Mucosa of descending colon (tissue), 3 donors: ENCODE measurements around the gene CDK14. TPM values are rescaled to one million over a fixed set of nuclear protein-coding genes. Genes with fewer than 3 reads are reported as not detected.
"Not testable (repeated sequence)": the region's sequence is repeated elsewhere in the genome, so short reads cannot be mapped to it uniquely, and the experiment has no call there.

Experiments
- ATAC-seq: fragments of 200-7000 bp; cut with Tn5 transposase; one replicate; pipeline ENCODE4 v1.9.1; 2020; ENCODE audit warnings: mild to moderate bottlenecking, moderate library complexity
- DNase-seq, 3 donors: peaks; one replicate each; pipeline ENCODE4 v3.0.0-alpha.2; 2020
- H3K36me3 ChIP-seq: fragments of 200-600 bp; one replicate; pipeline ENCODE4 v1.8.0; 2021; ENCODE audit warnings: low read depth, mild to moderate bottlenecking
- H3K4me1 ChIP-seq: fragments of 200-600 bp; one replicate; pipeline ENCODE4 v1.8.0; 2021; ENCODE audit warnings: low read depth, mild to moderate bottlenecking
- H3K4me3 ChIP-seq: fragments of 200-600 bp; one replicate; pipeline ENCODE4 v1.8.0; 2021; ENCODE audit warnings: mild to moderate bottlenecking
- H3K9me3 ChIP-seq: fragments of 200-600 bp; one replicate; pipeline ENCODE4 v1.8.0; 2021; ENCODE audit warnings: mild to moderate bottlenecking
- intact Hi-C, 2 donors: fragments of 100-400 bp; cut with DNase I in 1 of 2; cut with micrococcal nuclease in 1 of 2; formaldehyde crosslinking; loops; one replicate each; pipeline versions ENCODE4 v1.11.0 to v1.11.1; 2022; cut with DNase I, micrococcal nuclease
- total RNA-seq, 3 donors: library from RNA; stranded (reverse); fragmentation: NEBNext Ultra II Directional in 2 of 3; extraction: Animal tissue kit (Norgen Biotek cat#: 25700) in 2 of 3; gene quantifications; one replicate each; pipeline versions ENCODE4 v1.2.1 to v1.2.4, GENCODE V29; 2021 to 2023
- TF ChIP-seq, protein P1 (sequence below): fragments of 200-600 bp; IDR thresholded peaks from one replicate; pipeline ENCODE4 v1.8.0; 2022; ENCODE audit warnings: antibody characterized with exemption, mild to moderate bottlenecking
- donor health status: DM: no; HTN: no; CAD: no; lungs with moderate emphysema.
- donor health status: DM: no; HTN: no; CAD: no.
- donor health status: DM: no; HTN: yes; CAD: no.

The CDK14 gene
- total RNA-seq, 3 donors from 2014 or later: 5.4 to 24.4 (median 5.6) TPM

DNA sequence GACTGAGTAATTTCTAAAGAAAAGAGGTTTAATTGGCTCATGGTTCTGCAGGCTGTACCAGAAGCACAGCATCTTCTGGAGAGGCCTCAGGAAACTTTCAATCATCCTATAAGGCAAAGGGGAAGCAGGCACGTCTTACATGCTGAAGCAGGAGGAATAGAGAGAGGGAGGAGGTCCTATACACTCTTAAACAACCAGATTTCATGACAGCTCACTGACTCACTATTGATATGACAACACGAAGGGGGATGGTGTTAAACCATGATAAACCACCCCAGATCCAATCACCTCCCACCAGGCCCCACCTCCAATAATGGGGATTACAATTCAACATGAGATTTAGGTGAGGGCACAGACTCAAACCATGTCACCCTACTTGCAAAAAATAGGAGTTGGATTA, 201.5 kb downstream of the CDK14 start:
- H3K9me3 ChIP-seq: peaks cover 16% of the 10 kb centered on the region
- TF ChIP-seq, protein P1, sequence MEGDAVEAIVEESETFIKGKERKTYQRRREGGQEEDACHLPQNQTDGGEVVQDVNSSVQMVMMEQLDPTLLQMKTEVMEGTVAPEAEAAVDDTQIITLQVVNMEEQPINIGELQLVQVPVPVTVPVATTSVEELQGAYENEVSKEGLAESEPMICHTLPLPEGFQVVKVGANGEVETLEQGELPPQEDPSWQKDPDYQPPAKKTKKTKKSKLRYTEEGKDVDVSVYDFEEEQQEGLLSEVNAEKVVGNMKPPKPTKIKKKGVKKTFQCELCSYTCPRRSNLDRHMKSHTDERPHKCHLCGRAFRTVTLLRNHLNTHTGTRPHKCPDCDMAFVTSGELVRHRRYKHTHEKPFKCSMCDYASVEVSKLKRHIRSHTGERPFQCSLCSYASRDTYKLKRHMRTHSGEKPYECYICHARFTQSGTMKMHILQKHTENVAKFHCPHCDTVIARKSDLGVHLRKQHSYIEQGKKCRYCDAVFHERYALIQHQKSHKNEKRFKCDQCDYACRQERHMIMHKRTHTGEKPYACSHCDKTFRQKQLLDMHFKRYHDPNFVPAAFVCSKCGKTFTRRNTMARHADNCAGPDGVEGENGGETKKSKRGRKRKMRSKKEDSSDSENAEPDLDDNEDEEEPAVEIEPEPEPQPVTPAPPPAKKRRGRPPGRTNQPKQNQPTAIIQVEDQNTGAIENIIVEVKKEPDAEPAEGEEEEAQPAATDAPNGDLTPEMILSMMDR: no peak
- intact Hi-C loops: no loop called here
- no peaks in the 10 kb centered on the region for H3K4me1 ChIP-seq
- no peak for ATAC-seq
- H3K36me3 ChIP-seq: no peaks in the 10 kb centered on the region
- no peak overlapping the region for H3K4me3 ChIP-seq
- no peak for DNase-seq

DNA sequence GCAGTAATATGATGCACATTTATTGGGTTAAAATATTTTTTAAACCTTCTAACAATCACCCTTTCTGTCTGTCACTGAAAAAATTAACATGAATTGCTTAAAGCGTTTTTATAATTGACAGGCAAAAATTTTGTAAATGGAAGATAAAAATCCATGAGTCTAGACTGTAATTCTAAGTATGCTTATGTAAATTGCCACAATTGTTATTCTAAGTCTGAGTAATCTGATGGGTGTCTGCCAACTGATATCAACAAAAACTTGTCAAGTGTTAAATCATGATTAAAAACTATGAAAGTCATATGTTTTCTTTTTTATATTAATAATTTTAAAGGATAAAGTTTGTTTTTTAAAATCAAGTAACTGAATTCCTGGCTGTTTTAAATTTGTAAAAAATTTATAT, 208.2 kb downstream of the CDK14 start:
- DNase-seq: no peak
- H3K9me3 ChIP-seq: peaks cover 5% of the 10 kb centered on the region
- no peaks in the 10 kb centered on the region for H3K36me3 ChIP-seq
- no peak overlapping the region for H3K4me3 ChIP-seq
- TF ChIP-seq, protein P1: no peak
- H3K4me1 ChIP-seq: no peaks in the 10 kb centered on the region
- no peak for ATAC-seq
- intact Hi-C loops: no loop called here

DNA sequence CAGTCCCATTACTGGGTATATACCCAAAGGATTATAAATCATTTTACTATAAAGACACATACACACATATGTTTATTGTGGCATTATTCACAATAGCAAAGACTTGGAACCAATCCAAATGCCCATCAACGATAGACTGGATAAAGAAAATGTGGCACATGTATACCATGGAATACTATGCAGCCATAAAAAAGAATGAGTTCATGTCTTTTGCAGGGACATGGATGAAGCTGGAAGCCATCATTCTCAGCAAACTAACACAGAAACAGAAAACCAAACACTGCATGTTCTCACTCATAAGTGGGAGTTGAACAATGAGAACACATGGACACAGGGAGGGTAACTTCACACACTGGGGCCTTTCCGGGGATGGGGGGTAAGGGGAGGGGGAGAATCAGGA, 219.4 kb downstream of the CDK14 start:
- intact Hi-C loops, DNase-seq, H3K4me3 ChIP-seq, ATAC-seq, H3K4me1 ChIP-seq, H3K36me3 ChIP-seq, H3K9me3 ChIP-seq: not testable (repeated sequence)

DNA sequence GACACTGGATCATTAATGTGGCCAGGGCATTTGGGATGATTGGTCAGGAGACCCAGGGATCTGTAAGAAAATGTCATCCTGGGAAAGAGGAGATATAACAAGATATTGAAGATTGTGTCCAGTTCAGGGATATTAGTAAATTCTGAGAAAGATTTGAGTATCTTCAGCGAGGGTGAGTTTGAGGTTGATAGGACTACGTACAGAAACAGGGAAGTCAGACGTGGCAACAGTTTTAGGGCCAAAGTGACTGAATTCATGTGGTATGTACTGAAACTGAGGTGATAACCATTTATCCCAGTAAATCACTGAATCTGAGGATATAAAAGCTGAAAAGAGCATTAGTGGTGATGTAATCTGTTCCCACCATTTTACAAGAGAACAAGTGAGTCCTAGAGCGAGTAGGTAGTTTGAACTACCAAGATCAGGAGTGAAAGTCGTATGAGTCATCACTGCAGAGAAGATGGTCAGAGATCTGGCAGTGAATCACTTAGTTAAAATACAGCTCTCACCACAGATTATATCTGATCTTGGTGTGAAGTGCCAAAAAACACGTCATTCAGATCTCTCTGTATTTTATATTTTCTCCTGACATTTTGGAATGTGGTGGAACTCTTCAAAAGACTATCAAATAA, 220.5 kb downstream of the CDK14 start:
- intact Hi-C loops: no loop called here

DNA sequence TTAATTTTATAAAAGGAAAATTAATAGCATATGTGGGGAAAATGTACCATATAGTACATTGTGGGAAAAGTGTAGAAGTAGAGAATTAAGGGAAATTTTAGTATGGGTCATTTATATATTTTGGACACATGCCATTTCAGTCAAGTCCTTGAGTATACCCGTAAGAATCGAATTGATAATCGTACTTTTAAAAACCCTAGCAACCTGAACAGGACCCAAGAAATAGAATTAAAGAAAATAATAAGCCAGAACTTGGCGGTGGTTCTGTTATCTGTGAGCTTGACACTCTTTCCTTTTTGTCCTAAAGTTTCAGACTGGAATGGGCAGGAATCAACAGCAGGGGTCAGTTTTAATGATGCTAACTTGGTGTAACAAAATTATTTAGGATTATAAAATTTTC, 221.0 kb downstream of the CDK14 start:
- Histone ChIP-seq H3K36me3 (no peaks in the 10 kb centered on the region), H3K4me1 (no peaks in the 10 kb centered on the region), H3K4me3 (no peak overlapping the region), H3K9me3 (no peaks in the 10 kb centered on the region)
- DNase-seq (no peak), ATAC-seq (no peak)
- intact Hi-C loops: no loop called here
- TF ChIP-seq, protein P1: no peak

More for the DNA sequence above, 220.5 kb downstream of the CDK14 start:
- H3K4me1 ChIP-seq: no peaks in the 10 kb centered on the region
- DNase-seq: no peak
- ATAC-seq: peak; percentile 26
- TF ChIP-seq, protein P1: no peak
- no peak overlapping the region for H3K4me3 ChIP-seq
- H3K36me3 ChIP-seq: no peaks in the 10 kb centered on the region
- no peaks in the 10 kb centered on the region for H3K9me3 ChIP-seq

DNA sequence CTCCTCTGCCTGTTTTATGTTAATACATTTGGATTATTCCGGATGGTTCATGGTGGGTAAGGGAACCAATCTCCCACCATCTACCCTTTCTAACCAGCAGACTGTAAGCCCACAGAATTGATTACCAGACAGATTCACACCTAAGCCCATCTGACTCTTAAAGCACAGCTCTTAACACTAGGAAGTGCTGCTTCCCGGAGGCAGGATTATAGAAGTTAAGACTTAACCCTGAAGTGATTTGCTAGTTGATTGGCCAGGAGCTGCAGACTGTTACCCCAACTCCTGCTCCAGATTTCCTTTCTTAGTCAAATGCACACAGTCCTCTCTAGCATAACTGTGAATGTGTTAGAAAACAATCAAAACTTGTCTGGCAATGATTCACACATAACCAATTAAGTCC, 221.7 kb downstream of the CDK14 start:
- TF ChIP-seq, protein P1: no peak
- intact Hi-C loops: no loop called here
- Histone ChIP-seq H3K4me3 (no peak overlapping the region), H3K9me3 (no peaks in the 10 kb centered on the region), H3K36me3 (no peaks in the 10 kb centered on the region), H3K4me1 (no peaks in the 10 kb centered on the region)
- no peak for ATAC-seq
- DNase-seq: no peak
